Keratinocyte (primary cell): ENCODE data around the gene SCYGR7. TPM values are rescaled to one million over a fixed set of nuclear protein-coding genes. Genes with fewer than 3 reads are reported as not detected.

Experiments used
- DNase-seq: peaks from one replicate; pipeline ENCODE4 v3.0.0-alpha.2; 2011; ENCODE audit warnings: low read depth, missing footprints, low spot score
- FAIRE-seq: peaks from 2 replicates; lab custom pipeline; 2011; peaks lifted over from hg19 to GRCh38; lab: Jason Lieb, UNC
- H2AFZ ChIP-seq: 2 replicates; pipeline ENCODE4 v1.6.0; 2012; ENCODE audit warnings: low read length, control low read depth, inconsistent platforms; ENCODE audit not compliant: control insufficient read depth
- H3K27ac ChIP-seq: 2 replicates; pipeline ENCODE4 v1.5.1; 2011; ENCODE audit warnings: low read length; ENCODE audit not compliant: control insufficient read depth, insufficient read depth
- H3K27me3 ChIP-seq: 3 replicates; pipeline ENCODE4 v1.6.0; 2011; ENCODE audit warnings: low read length; ENCODE audit not compliant: control insufficient read depth, insufficient read depth; ENCODE audit errors: extremely low read depth
- H3K36me3 ChIP-seq, 2 experiments: 2 replicates in 1 of 2; 3 replicates in 1 of 2; pipeline ENCODE4 v1.5.1; 2011; ENCODE audit warnings: low read length in 2 of 2, mild to moderate bottlenecking in 1 of 2; ENCODE audit not compliant: control insufficient read depth in 2 of 2, insufficient read depth in 2 of 2; ENCODE audit errors: extremely low read depth in 1 of 2
- H3K4me1 ChIP-seq: 3 replicates; pipeline ENCODE4 v1.5.1; 2011; ENCODE audit warnings: low read length; ENCODE audit not compliant: control insufficient read depth, insufficient read depth; ENCODE audit errors: extremely low read depth
- H3K4me2 ChIP-seq: 3 replicates; pipeline ENCODE4 v1.6.0; 2011; ENCODE audit warnings: low read depth, low read length; ENCODE audit not compliant: control insufficient read depth, insufficient read depth; ENCODE audit errors: extremely low read depth
- H3K4me3 ChIP-seq, 3 experiments: fragments of 200-600 bp in 1 of 3; sonication (generic) in 1 of 3; 2 replicates in 2 of 3; 3 replicates in 1 of 3; pipeline ENCODE4 v1.5.1; 2011 to 2016; ENCODE audit warnings: low read length in 3 of 3, mild to moderate bottlenecking in 3 of 3, control low read depth in 2 of 3, inconsistent platforms in 1 of 3, low read depth in 1 of 3, mixed read lengths in 1 of 3, mixed run types in 1 of 3, moderate library complexity in 1 of 3; ENCODE audit not compliant: control insufficient read depth in 2 of 3, insufficient read depth in 2 of 3; ENCODE audit errors: extremely low read depth in 1 of 3
- H3K79me2 ChIP-seq: 2 replicates; pipeline ENCODE4 v1.6.0; 2012; ENCODE audit warnings: low read length; ENCODE audit not compliant: control insufficient read depth, insufficient read depth
- H3K9ac ChIP-seq: 3 replicates; pipeline ENCODE4 v1.6.0; 2011; ENCODE audit warnings: low read length; ENCODE audit not compliant: control insufficient read depth, insufficient read depth; ENCODE audit errors: extremely low read depth
- H3K9me1 ChIP-seq: 3 replicates; pipeline ENCODE4 v1.6.0; 2011; ENCODE audit warnings: low read length; ENCODE audit not compliant: control insufficient read depth, insufficient read depth; ENCODE audit errors: extremely low read depth
- H3K9me3 ChIP-seq: 2 replicates; pipeline ENCODE4 v1.5.1; 2012; ENCODE audit warnings: low read depth, low read length; ENCODE audit not compliant: control insufficient read depth
- H4K20me1 ChIP-seq: 3 replicates; pipeline ENCODE4 v1.6.0; 2011; ENCODE audit warnings: low read length; ENCODE audit not compliant: control insufficient read depth, insufficient read depth; ENCODE audit errors: extremely low read depth
- EZH2 ChIP-seq: IDR thresholded peaks from one replicate; pipeline ENCODE4 v1.6.1; 2012; ENCODE audit warnings: inconsistent platforms, mild to moderate bottlenecking, low read length, moderate library complexity
- dilution Hi-C: fragments of 300-500 bp; cut with MboI; formaldehyde crosslinking; loops from one replicate; pipeline ENCODE4 v1.7.0; 2020; ENCODE audit warnings: low sequenced_read_pairs; ENCODE audit not compliant: extremely low pct_ligation_motif_present
- polyA minus RNA-seq, 3 experiments: library from RNA; depleted of rRNA, polyadenylated mRNA; stranded (reverse); fragments of >200 nt; gene quantifications; 1 replicate in 1 of 3; 2 replicates in 1 of 3; 3 replicates in 1 of 3; pipeline ENCODE4 v1.2.3, GENCODE V29; 2011
- polyA plus RNA-seq, 5 experiments: library from polyadenylated mRNA; depleted of rRNA in 3 of 5; stranded (reverse) in 3 of 5; stranded (forward) in 1 of 5; unstranded in 1 of 5; fragments of >200 nt; gene quantifications; 1 replicate in 1 of 5; 2 replicates in 3 of 5; 3 replicates in 1 of 5; pipeline versions ENCODE4 v1.2.1 to v1.2.3, GENCODE V29; 2011 to 2012; ENCODE audit warnings: missing spikeins in 2 of 5, low read depth in 1 of 5, low replicate concordance in 1 of 5
- TF ChIP-seq, protein P1 (sequence below), 3 experiments: IDR thresholded peaks in 1 of 3; conservative IDR thresholded peaks in 1 of 3; optimal IDR thresholded peaks in 1 of 3; 2 replicates in 2 of 3; 3 replicates in 1 of 3; pipeline versions ENCODE3 to v1.5.1; 2011; ENCODE audit warnings: low read length in 3 of 3, mild to moderate bottlenecking in 3 of 3, moderate library complexity in 2 of 3, control low read depth in 1 of 3, inconsistent platforms in 1 of 3; ENCODE audit not compliant: insufficient read depth in 2 of 3; ENCODE audit errors: extremely low read depth in 1 of 3

SCYGR7 gene, protein sequence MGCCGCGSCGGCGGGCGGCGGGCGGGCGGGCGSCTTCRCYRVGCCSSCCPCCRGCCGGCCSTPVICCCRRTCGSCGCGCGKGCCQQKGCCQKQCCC
- polyA plus RNA-seq (not detected in 3 replicates), polyA minus RNA-seq (not detected in 3 replicates)
- polyA plus RNA-seq (2011; ENCODE audit: low read depth) = not detected
- polyA plus RNA-seq (2011; cell fraction: cytosol; rRNA removed) = not detected in 2 replicates
- not detected in 2 replicates for polyA plus RNA-seq (2011; cell fraction: nucleus; rRNA removed)
- polyA plus RNA-seq (2012; ENCODE audit: low replicate concordance) = not detected in 2 replicates
- polyA minus RNA-seq (2011; cell fraction: cytosol; rRNA and poly(A)+ RNA removed) = not detected
- polyA minus RNA-seq (2011; cell fraction: nucleus; rRNA and poly(A)+ RNA removed) = not detected in 2 replicates

DNA sequence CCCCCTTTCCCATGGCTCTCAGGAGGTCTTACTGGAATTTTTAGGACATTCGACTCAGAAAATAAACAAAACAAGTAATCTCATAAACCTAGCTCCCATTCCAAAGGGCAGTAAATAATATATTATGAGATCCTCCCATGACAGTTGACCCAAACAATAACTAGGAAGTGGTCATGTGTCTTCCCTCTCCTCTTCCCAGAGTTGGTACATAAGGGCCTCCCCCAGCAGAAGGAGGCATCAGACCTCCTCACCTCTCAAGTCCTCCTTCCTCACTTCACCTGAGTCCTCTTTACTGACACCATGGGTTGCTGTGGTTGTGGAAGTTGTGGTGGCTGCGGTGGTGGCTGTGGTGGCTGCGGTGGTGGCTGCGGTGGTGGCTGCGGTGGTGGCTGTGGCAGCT is at the start of gene SCYGR7:
TSS of gene SCYGR7 (plus strand) at position 301 of the 400 bp plus-strand sequence. CDS start at position 301, 0 bp downstream.
- no peak for TF ChIP-seq EZH2
- TF ChIP-seq, protein P1, sequence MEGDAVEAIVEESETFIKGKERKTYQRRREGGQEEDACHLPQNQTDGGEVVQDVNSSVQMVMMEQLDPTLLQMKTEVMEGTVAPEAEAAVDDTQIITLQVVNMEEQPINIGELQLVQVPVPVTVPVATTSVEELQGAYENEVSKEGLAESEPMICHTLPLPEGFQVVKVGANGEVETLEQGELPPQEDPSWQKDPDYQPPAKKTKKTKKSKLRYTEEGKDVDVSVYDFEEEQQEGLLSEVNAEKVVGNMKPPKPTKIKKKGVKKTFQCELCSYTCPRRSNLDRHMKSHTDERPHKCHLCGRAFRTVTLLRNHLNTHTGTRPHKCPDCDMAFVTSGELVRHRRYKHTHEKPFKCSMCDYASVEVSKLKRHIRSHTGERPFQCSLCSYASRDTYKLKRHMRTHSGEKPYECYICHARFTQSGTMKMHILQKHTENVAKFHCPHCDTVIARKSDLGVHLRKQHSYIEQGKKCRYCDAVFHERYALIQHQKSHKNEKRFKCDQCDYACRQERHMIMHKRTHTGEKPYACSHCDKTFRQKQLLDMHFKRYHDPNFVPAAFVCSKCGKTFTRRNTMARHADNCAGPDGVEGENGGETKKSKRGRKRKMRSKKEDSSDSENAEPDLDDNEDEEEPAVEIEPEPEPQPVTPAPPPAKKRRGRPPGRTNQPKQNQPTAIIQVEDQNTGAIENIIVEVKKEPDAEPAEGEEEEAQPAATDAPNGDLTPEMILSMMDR (optimal IDR thresholded peaks at IDR 0.05 in 1 of 3, IDR thresholded peaks at IDR 0.05 in 1 of 3, conservative IDR thresholded peaks at IDR 0.05 in 1 of 3; ENCODE audit: extremely low read depth in 1 of 3, insufficient read depth in 2 of 3, low read length in 3 of 3) = no peak
- Histone ChIP-seq H3K79me2 (no peaks in the 10 kb centered on the region), H3K36me3 (no peaks in the 10 kb centered on the region), H3K9me1 (no peaks in the 10 kb centered on the region), H3K4me1 (no peaks in the 10 kb centered on the region), H3K27ac (no peak within 1 kb of the TSS), H4K20me1 (no peaks in the 10 kb centered on the region), H3K4me3 (no peak within 1 kb of the TSS), H3K9ac (no peak within 1 kb of the TSS), H3K27me3 (no peaks in the 10 kb centered on the region), H2AFZ (no peak within 1 kb of the TSS), H3K4me2 (no peak within 1 kb of the TSS), H3K9me3 (no peaks in the 10 kb centered on the region)
- no peak for DNase-seq
- dilution Hi-C loops = no loop called here
- no peak for FAIRE-seq

DNA sequence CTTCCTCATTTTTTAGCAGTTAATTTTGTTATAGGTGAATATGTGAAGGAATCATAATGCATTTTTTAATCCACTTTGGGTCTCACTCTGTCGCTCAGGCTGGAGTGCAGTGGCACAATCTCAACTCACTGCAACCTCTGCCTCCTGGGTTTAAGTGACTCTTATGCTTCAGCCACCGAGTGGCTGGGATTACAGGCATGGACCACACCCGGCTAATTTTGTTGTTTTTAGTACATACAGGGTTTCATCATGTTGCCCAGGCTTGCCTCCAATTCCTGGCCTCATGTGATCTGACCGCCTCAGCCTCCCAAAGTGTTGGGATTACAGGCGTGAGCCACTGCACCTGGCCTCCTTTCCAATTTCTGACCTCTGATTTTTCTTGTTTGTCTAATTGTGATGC is 43.9 kb upstream of the SCYGR7 start:
- no peaks in the 10 kb centered on the region for H3K4me1 ChIP-seq
- no peaks in the 10 kb centered on the region for H3K27me3 ChIP-seq
- no peak for FAIRE-seq
- dilution Hi-C loops = no loop called here
- H3K9ac ChIP-seq = no peak overlapping the region
- H3K79me2 ChIP-seq = no peaks in the 10 kb centered on the region
- H3K4me2 ChIP-seq = no peak overlapping the region
- no peaks in the 10 kb centered on the region for H3K36me3 ChIP-seq
- H3K9me3 ChIP-seq = no peaks in the 10 kb centered on the region
- no peak overlapping the region for H3K4me3 ChIP-seq
- no peaks in the 10 kb centered on the region for H3K9me1 ChIP-seq
- H4K20me1 ChIP-seq = no peaks in the 10 kb centered on the region
- TF ChIP-seq, protein P1 (optimal IDR thresholded peaks at IDR 0.05 in 1 of 3, IDR thresholded peaks at IDR 0.05 in 1 of 3, conservative IDR thresholded peaks at IDR 0.05 in 1 of 3; ENCODE audit: extremely low read depth in 1 of 3, insufficient read depth in 2 of 3, low read length in 3 of 3) = no peak
- TF ChIP-seq EZH2 = no peak
- no peak overlapping the region for H2AFZ ChIP-seq
- no peak for DNase-seq
- no peak overlapping the region for H3K27ac ChIP-seq
